ENCODE data around the gene IST1.
"Not testable (repeated sequence)": the region's sequence is repeated elsewhere in the genome, so short reads cannot be mapped to it uniquely, and the experiment has no call there.

The IST1 gene

DNA sequence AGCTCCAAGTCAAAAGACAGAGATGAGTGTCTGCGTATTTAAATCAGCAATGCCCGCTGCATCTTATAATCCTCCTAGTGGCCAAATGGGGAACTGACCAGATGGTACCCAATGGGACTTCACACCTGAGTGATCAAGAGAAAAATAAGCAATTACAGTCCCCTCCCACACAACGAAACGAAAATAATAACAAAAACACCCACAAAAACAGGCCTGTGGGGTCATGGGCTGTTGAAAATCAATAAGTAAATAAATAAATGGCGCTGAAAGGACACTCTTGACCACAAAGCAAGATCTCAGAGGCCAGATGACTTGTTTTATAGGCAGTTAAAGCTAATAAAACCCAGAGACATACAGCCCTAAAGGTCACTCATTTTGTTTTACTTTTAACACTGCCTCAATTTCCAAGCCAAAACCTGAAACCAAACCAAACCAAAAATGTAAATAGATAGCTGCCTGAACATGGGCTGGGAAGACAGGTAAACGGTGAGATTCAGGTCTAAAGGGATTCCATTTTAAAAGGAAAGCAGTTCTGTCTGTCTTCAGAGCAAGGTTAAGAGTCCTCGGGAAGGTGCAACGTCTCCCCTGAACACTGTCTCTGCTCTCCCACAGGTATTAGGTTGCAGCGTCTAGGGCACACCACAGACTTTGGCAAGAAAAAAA, 12.7 kb upstream of the IST1 start:
- FAIRE-seq, result no peak

DNA sequence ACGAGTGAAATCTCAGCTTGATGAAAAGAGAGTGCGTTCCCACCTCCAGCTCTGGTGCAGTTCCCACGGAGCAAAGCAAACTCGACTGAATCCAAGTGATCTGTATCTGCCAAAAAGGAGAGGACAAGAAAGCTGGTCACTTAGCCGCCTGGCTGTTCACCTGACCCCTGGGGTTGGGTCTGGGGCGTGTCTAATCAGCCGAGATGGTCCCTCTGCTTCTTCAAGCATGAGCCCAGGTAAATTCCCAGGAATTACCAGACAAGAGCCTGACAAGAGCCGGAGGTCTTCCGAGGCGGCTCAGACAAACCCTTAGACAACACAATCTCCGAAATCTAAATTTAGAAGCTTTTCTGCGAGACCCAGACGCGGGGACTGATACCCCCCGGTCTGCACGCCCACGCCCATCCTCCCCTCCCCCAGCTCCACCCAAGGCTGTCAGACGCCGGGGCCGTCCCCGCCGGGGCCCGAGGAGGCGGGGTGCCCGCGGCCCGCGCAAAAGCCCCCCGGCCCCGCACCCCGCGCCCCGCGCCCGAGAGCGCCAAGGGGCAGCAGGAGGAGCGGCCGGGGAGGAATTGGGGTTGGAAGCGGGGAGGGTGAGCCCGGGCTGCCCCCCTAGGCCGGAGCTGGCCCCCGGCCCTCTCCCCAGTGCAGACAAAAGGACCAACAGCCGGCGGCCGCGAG, 12.0 kb upstream of the IST1 start:
- no peak for FAIRE-seq

DNA sequence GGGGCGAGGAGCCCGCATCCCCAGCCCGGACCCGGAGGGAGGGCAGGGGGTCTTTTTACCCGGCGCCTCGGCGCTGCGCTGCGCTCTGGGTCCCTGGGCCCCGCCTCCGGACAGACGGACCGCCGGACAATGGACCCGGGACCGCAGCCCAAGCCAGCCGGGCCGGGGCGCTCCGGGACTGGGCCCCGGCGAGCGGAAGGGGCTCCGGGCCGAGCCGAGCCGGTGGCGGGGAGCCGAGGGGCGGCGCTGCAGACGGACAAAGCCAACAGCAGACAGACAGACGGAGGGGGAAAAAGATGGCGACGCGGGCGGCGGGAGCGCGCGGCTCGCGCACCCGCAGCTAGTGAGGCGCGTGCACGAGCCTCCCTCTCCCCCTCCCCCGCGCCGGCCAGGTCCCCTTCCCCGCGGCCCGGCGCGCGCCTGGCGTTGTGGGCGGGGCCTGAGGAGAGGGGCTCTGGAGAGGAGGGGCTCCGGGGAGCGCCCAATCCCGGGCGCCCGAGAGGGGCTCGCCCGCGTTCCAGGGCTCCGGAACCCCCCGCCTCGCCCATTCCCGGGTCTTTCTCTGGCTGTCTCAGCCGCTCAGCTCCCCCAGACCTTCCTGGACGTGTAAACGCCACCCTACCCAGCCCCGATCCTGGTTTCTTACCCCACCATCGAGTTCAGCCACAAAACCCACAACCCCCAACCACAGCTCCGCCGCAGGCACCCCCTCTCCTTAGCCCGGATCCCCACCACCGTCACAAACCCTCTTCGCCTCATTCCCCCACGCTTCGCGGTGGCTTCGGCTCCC, 11.3 kb upstream of the IST1 start, which contains the start of gene ZNF821:
TSS of gene ZNF821 (minus strand) at position 334 of the 790 bp plus-strand sequence. CDS start 4,236 bp downstream, outside the sequence.
- FAIRE-seq, result no peak

DNA sequence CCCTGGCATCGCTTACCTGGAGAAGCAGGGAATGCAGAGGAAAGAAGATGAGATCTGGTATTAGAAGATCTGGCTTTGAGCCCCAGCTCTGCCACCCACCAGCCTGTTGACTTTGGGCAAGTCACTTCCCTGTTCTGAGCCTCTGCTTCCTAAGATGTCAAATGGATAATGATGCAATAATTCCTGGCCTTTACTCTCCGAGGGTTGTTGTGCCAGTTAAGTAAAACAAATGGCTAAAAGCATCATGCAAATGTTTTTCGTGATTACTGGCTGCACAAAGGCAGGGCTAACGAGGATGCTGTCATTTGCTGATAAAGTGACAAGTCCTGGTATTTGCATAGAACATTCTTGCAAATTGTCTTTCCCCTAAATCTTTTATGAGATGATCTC, 10.1 kb upstream of the IST1 start:
- FAIRE-seq, result no peak

DNA sequence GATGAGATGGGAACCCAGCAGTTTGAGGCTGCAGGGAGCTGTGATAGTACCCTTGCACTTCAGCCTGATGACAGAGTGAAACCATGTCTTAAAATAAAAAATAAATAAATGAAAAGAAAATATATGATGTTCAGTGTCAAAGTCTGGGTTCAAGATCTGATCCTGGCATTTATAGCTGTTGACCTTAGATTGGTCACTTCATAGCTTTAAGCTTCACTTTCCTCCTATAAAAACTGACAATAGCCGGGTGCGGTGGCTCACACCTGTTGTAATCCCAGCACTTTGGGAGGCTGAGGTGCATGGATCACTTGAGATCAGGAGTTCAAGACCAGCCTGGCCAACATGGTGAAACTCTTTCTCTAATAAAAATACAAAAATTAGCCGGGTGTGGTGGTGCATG, 6.2 kb upstream of the IST1 start:
- FAIRE-seq, result no peak

DNA sequence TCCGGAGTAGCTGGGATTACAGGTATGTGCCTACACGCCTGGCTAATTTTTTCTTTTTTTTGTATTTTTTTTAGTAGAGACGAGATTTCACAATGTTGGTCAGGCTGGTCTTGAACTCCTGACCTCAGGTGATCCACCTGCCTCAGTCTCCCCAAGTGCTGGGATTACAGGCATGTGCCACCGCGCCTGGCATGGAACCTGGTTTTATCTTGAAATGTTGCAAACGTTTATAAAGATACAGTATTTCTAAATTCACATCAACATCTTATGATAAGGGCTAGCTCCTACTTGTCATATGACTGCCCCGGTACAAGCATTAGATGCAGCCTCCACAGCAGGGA, 1.5 kb upstream of the IST1 start:
- FAIRE-seq, result no peak

DNA sequence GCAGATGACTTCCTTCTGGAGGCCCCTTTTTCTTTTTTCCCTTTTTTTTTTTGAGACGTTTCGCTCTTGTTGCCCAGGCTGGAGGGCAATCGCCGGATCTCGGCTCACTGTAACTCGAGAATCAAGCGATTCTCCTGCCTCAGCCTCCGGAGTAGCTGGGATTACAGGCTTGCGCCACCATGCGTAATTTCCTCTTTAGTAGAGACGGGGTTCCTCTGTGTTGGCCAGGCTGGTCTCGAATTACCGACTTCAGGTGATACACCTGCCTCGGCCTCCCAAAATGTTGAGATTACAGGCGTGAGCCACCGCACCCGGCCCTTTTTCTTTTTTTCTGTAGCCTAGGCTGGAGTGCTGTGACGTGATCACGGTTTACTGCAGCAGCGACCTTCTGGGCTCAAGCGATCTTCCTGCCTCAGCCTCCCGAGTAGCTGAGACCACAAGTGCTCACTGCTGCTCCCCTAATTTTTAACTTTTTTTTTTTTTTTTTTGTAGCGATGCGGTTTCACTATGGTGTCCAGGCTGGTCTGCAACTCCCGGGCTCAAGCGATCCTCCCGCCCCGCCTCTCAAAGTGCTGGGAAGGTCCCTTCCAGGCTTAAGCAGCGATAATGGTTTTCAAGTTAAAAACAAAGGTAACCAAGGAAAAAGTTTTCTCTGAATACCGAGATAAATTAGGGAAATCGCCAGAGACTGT, 956 bp upstream of the IST1 start:
- FAIRE-seq, result no peak

DNA sequence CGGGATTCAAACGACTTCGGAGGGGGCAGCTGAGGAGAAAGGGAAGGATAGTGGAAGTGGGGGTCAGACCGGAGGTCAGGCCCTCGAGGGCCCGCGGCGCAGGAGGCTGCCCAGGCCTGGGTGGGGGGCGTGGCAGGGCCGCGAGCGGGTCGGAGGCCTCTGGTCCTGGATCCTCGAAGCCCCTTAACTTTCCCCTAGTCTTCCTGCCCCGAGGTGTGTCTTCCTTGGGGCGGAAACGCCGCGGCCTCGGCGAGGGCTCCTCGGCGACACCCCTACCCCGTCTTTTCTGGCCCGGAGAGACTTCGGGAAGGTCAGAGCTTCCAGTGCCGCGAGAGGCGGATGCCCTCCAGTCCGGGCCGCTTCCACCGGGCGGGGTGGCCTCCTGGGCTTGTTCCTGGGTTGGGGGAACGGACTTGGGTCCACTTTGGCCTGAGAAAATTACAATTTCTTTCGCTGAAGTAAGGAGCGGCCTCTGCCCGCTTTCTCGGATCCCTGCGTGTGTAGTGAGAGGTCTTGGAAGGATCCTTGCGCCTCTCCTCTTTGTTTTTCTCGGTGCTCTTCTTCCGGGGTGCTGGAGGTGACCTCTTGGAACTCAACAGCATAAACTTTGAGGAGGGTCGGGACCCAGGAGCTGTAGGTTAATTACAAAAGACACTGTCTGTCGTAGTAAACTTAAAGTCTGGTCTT, 491 bp downstream of the IST1 start:
- FAIRE-seq, result no peak

DNA sequence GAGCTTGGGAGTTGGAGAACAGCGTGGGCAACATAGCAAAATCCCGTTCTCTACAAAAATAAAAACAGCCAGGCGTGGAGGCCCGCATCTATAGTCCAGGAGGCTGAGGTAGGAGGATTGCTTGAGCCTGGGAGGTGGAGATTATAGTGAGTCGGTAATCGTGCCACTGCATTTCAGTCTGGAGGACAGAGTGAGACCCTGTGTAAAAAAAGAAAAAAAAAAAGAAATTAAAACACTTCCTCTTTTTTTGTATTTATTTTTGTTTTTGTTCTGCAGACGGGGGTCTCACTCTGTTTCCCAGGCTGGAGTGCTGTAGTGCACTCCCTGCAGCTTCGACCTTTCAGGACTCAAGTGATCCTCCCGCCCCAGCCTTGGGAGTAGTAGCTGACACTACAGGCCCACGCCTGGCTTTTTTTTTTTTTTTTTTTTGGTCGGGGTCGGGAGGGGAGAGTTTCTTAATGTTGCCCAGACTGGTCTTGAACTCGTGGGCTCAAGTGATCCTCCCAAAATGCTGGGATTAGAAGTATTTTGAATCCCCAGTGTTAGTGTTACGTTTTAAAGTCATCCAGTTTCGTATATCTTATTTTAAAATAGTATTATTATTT, 1.5 kb downstream of the IST1 start:
- FAIRE-seq, result no peak

DNA sequence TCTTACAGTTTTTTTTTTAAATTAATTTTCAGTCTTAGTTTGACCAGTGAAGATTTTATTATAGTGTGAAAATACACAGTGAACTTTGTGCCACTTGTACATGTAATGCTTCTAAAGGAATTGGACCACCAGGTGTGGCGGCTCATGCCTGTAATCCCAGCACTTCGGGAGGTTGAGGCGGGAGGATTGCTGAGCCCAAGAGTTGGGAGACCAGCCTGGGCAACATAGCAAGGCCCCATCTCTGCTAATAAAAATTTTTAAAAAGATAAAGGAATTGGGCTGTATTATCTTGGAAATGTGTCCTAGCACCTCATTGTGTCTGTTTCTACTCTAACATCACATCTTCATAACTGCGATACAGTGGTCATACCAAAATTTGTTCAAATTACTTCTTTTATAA, 3.8 kb downstream of the IST1 start:
- no peak for FAIRE-seq

DNA sequence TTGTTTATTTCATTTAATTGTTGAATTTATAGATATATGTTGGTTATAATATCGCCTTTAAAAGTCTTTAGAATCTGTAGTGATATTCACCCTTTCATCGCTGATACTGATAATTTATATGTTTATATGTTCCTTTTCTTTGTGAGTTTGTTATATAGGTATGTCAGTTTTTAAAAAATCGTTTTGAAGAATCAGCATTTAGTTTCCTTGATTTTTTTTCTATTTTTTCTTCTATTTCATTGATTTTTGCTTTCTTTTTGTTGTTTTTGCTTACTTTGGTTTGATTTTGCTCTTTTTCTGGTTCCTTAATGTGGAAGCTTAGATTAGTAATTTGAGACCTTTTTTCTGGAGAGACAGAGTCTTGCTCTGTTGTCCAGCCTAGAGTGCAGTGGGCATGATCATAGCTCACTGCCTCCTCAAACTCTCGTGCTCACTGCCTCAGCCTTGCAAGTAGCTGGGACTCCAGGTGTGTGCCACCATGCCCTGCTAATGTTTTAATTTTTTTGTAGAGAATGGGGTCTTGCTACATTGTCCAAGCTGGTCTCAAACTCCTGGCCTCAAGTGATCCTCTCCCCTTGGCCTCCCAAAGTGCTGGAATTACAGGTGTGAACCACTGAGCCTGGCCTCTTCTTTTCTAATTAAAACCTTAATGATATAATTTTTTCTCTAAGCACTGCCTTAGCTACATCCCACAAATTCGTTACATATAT, 7.5 kb downstream of the IST1 start:
- no peak for FAIRE-seq

DNA sequence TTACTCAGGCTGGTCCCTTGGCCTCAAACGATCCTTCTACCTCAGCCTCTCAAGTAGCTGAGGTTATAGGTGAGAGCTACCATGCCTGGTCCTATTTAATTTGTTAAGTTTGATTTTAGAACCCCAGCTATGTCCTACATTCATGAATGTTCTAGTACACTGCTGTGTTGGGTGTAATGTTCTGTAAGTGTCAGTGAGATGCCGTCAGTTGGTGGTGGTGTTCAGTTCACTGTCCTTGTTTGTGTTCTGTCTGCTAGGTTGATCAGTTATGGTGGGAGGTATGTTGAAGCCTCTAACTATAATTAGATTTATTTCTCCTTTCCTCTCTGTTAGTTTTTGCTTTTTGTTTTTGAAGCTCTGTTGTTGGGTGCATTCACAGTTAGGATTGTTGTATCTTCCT, 8.3 kb downstream of the IST1 start:
- FAIRE-seq, result no peak

DNA sequence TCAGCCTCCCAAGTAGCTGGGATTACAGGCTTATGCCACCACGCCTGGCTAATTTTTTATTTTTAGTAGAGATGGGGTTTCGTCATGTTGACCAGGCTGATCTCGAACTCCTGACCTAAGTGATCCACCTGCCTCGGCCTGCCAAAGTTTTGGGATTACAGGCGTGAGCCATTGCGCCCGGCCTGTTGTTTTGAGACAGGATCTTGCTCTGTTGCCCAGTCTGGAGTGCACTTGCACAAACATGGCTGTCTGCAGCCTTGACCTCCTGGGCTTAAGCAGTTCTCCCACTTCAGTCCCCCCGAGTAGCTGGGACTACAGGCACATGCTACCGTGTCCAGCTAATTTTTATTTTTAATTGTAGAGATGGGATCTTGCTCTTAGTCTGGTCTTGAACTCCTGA, 8.9 kb downstream of the IST1 start:
- no peak for FAIRE-seq

DNA sequence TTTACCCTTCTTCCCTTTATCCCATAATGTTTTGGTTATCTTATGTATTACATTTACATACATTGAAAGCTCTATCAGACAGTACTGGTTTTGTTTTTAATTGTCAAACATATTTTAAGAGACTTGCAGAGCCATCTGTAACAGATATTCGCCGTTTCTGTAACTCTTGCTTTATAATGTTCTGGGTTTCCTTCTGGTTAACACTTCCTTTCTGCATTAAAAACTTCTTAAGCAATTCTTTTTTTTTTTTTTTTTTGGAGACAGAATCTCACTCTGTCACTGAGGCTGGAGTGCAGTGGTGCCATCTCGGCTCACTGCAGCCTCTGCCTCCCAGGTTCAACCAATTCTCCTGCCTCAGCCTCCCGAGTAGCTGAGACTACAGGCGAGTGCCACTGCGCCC, 10.4 kb downstream of the IST1 start:
- not testable (repeated sequence) for FAIRE-seq

DNA sequence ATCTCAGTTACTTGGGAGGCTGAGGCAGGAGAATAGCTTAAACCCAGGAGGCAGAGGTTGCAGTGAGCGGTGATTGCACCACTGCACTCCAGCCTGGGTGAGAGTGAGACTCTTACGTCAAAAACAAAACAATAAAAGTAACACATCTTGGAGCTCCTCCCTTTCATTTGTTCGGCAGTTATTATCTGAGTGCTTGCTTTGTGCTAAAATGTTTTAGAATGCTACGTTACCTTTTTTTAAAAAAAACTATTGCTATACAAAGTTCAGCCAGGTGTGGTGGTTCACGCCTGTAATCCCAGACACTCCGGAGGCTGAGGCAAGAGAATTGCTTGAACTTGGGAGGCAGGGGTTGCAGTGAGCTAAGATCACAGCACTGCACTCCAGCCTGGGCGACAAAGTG, 15.8 kb downstream of the IST1 start:
- no peak for FAIRE-seq

DNA sequence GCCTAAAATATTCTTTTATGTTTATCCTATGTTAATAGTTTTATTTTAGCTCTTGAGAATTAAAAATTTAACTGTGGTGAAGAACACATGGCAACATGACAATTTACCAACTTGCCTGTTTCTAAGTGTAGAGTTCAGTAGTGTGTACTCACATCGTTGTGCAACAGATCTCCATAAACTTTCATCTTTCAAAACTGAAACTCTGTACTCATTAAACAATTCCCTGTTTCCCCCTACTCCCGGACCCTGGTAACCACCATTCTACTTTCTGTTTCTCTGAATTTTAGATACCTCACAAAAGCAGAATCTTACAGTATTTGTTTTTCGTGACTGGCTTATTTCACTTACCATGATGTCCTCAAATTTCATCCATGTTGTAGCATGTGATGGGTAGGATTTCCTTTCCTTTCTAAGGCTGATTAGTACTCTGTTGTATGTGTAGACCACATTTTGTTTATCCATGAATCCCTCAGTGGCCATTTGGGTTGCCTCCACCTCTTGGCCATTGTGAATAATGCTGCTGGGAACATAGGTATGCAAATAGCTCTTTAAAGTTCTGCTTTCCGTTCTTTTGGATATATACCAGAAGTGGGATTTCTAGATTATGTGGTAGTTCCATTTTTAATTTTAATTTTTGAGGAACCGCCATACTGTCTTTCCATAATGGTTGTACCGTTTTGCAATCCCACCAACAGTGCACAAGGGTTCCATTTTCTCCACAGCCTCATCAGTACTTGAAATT, 17.4 kb downstream of the IST1 start:
- FAIRE-seq, result no peak

DNA sequence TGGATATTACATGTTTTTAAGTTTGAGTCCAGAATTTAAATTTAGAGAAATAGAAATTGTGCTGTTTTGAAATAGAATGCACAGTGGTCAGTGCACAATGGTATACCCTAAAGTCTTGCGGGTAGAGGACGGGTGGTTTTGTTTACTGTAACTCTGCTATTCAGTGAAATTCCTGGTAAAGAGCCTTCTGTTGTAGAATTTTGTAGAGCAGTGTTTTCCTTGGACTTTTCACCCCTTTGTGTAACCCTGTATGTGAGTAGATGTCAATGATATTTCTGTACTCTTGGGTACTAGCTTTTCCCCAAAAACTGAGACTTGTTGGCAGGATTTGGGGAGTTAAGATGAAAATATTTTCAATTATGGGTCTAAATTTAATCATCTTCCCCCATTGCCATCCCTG, 19.5 kb downstream of the IST1 start:
- no peak for FAIRE-seq

DNA sequence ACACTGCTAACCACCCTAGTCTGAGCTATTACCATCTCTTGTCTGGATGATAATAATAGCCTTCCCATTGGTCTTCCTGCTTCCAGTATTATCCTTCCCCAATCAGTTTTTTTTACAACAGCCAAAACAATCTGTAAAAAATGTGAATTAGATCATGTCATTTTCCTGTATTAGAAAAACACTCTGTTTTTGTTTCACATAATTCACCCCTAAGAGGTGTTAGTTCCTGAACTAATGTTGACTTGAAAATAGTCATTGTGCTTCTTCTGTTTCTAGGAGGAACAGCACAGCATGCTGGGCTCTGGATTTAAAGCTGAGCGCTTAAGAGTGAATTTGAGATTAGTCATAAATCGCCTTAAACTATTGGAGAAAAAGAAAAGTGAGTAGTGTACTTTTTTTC, 20.0 kb downstream of the IST1 start:
- FAIRE-seq, result no peak

DNA sequence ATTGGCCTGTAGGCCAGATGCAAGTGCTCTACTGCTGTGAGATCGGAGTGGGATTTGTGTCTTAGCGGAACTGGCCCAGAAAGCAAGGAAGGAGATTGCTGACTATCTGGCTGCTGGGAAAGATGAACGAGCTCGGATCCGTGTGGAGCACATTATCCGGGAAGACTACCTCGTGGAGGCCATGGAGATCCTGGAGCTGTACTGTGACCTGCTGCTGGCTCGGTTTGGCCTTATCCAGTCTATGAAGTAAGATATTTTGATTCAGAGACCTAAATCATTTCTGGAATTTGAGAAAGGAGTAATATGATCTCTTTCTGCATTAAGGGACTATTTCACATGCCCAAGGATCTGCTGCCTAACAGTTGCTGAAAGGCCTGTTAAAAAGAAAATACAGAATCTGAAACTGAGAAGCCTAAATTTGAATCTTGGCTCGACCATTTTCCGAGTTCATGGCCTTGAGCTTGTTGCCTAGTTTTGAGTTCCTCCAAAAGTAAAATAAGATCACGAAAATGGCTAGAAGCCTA, 21.1 kb downstream of the IST1 start:
- no peak for FAIRE-seq

DNA sequence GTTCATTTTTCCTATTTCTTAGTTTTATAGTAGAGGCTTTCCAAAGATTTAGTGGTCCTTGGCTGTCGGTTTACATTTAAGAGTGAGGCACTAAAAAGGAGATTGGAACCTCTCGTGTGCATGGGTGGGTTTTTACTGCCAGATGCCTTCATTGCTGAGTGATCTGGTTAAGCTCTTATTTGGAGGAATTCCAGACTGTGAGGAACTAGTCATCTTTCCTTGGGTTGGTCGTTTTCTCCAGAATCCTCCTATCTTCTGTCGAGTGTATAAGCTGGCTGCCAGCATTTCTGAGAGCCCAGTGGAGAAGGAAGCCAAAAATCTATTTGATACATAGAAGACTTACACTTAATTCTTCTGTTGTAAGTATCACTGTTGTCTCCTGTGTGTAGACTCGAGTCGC, 22.6 kb downstream of the IST1 start:
- FAIRE-seq, result no peak

DNA sequence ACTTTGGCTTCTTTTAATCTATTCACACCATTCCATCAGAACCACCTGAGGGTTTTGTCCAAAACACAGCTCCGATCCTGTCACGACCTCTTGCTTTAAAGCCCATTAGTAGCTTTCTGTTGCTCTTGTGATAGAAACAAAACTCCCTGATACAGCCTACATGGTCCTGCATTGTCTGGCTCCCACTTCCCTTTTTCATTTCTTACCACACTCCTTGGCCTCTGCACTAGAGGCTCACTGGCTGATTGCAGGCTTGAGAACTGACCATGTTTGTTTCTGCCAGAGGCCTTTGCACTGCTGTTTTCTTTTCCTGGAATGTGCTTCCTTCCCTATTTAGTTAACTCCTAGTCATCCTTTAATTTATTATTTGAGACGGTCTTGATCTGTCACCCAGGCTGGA, 23.7 kb downstream of the IST1 start:
- FAIRE-seq, result no peak

Data from endometrium (tissue), 2 donors.